Activated CD8-positive, alpha-beta memory T cell treated with anti-CD3 and anti-CD28 coated beads for 24 hours (primary cell): ENCODE results near the gene SEC16A.
"Not testable (repeated sequence)": the region's sequence is repeated elsewhere in the genome, so short reads cannot be mapped to it uniquely, and the experiment has no call there.

ENCODE experiments used
- DNase-seq: peaks from one replicate; pipeline ENCODE4 v3.0.0-alpha.2; 2020

SEC16A gene

DNA sequence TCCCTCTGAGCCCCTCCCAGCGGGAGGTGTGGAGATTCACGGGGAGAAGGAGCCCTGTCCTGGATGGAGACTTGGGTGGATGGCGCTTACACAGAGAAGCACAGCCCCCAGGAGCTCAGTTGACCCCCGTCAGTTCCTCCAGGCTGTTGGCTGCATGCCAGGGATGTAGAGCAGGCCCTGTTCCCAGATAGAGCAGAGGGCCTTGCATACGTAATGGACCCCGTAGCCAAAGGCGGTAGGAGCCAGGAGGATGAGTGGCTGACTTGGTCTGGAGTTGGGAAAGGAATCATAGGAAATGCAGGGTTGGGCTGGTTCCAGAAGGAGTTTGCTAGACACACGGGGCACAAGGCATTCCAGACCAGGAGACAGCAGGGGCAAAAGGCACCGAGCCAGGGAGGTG, 69.9 kb downstream of the SEC16A start:
- no peak for DNase-seq

DNA sequence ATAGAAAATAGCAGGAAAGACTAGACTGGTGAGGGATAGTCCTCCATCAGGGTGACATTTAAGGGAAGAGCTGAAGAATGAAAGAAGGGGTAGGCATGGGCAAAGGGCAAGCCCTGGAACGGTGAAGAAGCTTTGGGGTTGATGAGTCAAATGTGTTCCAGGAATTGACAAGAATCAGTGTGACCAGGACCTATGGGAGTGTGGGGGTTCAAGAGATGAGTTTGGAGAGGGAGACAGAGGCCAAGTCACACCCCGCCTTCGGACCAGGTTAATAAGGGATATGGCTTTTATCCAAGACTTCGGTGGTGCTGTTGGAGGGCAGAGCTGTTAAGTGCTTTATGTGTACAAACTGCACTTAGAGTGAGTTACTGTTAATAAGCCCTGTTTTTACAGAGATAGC, 71.5 kb downstream of the SEC16A start:
- DNase-seq = no peak

DNA sequence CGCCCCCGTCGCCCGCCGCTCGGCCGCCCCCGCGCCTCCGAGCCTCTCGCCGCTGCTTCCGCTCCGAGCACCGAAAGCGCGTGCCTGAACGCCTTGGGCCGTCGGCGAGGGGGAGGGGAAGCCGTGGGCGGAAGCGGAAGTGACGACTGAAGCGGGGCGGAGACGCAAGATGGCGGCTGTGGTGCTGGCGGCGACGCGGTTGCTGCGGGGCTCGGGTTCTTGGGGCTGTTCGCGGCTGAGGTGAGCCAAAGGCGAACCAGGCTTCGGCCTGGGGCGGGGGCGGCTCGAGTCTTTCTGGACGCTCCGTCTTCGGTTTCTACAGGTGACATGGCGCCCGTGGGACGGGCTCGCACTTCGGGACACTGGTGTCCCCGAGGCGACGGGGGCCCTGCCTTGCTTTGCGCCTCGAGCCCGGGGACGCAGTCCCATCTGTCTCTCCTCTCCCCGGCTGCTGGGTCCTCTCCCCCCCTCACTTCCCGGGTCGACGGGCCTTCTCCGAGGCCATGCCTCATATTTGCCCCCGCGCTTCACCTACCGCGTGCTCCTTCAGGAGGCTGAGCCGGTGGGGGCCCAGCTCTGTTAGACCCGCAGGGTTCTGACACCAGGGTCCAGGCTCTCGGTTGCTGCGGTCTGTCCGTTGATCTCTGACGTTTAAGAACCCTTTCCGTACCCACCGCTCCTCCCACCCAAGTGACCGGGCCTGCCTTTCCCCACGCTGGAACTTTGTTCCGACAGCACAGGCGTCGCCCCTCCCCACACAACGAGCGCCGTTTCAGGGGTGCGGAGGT, 72.1 kb downstream of the SEC16A start, which contains the start of the genes ENTR1 and PMPCA:
Gene ENTR1, minus strand, starts transcription at position 115 of the 788 bp plus-strand sequence. CDS start 217 bp downstream, outside the sequence.
Gene PMPCA, plus strand, starts transcription at position 159 of the 788 bp plus-strand sequence. Its CDS starts 11 bp downstream, at position 170.
- DNase-seq = peak; percentile 99

DNA sequence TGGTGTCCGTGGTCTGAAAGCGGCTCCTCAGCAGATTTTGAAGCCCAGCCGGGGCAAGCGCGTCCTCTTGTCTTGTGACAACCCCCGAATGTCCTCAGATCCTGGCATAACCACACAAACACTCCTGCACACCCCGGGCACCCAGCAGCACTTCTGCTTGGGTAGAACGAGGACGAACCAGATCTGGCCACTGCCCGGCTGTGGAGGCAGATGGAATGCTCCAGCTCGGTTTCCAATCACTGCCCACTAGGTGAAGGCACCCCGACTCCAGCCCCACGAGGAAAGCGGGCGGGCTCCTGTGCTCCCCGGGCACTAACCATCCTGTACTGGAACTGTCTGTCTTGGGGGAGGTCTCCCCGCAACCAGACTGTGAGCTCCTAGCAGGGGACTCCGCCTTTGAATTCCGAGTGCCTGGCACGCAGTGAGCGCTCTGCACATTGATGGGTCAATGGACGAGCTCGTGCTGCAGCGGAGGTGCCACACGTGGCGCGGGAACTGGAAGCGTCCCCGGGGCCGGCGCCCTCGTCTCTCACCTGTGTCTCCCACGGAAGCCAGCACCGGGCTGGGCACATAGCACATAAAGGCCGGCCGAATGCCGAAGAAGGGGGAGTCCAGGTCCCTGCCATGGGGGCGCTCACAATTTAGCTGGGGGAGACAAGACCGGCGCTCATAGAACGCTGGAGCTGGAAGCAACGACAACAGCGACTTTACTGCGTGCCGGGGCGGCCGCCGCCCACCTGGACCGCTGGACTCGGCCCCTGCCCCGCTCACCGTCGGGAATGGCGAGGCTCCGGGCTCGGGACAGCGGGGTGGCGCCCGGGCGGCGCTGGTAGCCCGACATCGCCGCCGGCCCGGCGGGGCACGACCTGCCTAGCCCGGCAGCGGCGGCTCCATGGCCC, 73.0 kb downstream of the SEC16A start:
- DNase-seq = peak; percentile 83

DNA sequence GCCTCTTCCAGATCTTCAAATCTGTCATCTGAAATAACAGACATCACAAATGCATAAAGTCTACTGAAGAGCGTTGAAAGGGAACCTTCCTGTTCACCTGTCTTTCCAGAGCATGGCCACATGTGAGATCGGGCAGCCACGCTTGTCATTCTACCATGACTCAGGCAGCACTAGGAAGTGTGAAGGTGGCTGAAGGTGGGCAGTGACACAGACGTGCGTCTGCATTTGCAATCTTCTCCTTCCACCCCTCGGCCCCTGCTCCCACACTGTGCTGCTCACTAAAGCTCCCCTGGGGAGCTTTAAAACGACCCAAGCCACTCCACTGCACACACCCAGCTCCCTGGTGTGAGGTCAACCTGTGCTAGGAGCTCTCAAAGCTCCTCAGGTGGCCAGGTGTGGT, 74.9 kb downstream of the SEC16A start:
- DNase-seq = no peak

DNA sequence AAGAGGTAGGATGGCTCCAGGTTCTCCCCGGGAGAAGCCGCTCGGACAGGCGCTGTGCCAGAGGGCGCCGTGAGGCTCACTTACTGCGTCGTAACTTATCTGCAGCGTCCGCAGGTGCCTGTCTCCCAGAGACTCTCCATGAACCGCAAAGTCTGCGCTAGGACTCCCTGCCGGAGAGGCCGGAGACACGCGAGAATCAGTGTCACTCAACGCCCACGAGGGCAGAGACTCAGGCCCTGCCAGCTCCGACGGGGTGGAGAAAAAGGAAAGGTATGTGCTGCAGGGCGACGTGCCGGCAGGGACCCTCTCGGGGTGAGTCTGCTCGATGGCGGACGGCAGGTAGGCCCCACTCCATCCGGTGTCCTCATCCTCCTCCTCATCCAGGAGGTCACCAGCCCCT, 75.8 kb downstream of the SEC16A start:
- DNase-seq = not testable (repeated sequence)

DNA sequence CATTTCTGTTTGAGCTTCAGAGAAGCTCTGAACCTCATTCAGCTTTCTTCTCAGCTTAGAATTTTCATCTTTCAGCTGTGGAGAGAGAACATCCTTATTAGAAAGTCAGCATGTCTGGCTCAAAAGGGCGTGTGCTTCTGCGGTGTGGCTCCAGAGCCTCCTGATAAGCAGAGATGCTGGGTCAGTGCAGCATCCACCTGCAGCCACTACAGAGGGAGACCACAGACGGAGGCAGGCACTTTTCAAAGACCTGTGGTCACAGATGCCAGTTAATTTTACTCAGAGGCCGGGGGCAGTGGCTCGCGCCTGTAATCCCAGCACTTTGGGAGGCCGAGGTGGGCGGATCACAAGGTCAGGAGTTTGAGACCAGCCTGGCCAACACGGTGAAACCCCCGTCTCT, 76.9 kb downstream of the SEC16A start:
- not testable (repeated sequence) for DNase-seq

DNA sequence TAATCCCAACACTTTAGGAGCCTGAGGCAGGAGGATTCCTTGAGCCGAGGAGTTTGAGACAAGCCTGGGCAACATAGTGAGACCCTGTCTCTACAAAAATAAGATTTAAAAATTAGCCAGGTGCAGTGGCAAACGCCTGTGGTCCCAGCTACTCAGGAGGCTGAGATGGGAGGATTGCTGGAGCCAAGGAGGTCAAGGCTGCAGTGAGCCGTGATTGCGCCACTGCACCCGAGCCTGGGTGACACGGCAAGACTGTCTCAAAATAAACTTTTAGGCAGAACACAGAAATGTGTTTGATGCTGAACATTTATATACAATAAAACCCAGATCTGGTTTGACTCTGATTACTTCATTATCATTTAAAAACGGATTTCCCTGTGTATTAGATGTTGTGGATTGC, 77.4 kb downstream of the SEC16A start:
- DNase-seq = no peak

DNA sequence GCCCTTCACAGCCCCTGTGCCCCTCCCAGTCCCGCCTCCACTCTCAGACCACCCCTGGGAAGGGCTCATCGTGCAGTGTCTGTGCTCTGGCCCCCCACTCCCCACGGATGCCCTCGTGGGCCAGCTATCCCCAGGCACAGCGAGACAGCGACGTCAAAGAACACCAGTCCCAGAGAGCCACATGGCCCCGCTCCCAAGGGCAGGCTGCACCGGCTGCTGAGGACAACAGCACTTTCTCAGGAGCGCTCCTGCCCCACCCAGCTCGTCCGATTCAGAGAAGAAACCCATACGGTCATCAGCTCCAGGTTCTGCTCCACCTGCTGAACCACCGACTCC, 78.1 kb downstream of the SEC16A start:
- peak; percentile 63 for DNase-seq

DNA sequence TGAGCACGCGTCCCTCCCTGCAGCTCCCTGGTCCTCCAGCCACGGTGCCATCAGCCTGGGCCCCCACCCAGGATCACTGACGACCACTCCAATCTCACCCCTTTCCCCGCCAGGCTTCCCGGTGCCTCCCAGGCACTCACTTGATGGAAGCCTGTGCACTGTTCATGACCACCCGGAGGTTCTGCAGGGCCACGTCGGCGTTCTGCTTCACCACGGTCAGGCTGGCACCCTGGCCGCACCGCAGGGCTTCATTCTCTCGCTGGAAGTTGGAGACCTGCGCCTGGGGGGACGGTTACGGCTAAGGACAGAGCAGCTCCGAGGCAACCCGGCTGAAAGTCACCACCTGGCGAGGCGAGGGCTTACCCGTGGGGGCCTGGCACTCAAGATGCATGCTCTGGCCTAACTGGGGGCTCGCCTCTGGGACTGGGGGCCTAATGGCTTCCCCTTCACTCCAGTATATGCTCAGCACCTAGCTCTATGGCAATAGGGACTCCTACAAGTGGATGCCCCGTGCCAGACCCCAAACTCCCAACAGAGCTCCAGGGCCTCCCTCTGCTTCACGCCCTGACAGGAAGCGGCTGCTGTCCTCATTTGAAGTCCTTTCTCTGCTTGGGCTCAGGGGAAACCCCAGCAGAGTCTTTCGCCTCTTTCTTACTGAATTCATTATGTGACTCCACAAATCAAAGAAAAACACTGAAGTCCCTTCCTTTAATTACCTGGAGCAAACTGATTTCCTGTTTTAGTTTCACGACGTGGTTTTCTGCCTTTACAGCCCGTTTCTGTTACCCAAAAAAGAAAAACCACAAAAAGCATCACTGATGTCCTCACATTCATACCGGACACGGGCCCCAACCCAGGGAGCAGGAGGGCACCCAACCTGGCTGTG, 78.7 kb downstream of the SEC16A start:
- peak; percentile 77 for DNase-seq

DNA sequence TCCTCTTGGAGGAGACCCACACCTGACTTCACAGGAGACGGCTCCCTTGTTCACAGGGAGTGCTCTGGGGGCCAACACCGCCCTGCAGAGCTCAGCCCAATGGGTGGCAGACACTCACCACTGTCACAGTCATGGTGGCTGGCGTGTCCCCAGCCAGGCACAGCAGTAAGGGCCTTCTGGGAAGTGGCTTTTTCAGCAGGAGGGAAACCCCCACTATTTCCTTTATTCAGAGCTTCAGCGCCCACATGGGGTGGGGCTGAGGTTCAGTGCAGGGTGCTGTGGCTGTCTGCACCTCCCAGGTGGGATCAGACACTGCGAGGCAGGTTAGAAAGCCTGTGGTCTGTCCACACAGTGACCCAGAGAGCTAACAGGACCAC, 79.3 kb downstream of the SEC16A start:
- peak; percentile 84 for DNase-seq

DNA sequence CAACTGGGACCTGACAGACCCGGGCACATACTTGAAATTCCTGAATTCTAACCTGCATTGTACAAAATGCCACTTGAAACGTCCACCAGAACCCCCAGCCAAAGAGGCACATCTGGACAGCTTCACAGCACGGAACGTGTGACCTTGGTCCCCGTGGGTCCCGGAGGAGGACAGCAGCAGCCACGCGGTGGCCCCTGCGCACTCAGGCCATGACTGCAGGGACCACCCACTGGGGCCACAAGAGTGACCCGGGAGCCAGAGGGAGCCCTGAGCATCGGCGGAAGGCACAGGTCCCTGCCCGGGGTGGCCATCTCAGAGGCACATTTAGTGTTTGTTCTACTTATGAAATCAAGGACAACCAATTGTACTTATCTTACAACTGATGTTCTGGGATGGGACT, 80.8 kb downstream of the SEC16A start:
- no peak for DNase-seq

DNA sequence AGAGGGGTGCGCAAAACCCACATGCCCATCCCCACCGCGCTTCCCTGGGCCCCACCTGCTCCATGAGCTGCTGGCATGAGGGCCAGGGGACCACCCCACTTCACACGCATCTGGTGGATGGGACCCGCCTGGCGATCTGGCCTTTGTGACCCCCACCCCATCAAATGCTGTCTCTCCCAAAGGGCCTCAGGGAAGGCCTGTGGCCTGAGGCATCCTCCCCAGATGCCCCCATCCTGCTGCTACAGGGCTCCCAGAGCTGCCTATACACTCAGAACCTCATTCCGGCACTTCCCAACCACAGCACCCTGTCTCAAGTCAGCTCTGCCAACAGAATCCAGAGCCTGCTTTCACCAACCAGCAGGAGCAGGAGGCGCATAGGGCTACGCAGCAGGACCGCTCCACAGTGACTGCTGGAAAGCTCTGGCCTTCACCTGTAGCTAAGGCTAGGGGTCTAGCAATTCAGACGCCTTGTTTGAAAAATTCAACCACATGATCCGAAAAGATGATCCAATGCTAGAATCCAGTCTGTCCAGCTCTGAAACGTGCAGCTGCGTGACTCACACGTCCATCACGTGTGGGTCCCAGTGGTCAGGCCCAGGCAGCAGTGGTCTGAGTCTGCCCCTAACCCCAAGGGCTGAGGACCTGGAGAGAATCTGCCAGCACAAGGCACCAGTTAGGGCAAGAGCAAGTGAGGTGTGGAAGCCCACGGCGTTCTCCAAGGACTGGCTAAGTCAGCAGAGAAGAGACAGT, 81.5 kb downstream of the SEC16A start:
- no peak for DNase-seq

DNA sequence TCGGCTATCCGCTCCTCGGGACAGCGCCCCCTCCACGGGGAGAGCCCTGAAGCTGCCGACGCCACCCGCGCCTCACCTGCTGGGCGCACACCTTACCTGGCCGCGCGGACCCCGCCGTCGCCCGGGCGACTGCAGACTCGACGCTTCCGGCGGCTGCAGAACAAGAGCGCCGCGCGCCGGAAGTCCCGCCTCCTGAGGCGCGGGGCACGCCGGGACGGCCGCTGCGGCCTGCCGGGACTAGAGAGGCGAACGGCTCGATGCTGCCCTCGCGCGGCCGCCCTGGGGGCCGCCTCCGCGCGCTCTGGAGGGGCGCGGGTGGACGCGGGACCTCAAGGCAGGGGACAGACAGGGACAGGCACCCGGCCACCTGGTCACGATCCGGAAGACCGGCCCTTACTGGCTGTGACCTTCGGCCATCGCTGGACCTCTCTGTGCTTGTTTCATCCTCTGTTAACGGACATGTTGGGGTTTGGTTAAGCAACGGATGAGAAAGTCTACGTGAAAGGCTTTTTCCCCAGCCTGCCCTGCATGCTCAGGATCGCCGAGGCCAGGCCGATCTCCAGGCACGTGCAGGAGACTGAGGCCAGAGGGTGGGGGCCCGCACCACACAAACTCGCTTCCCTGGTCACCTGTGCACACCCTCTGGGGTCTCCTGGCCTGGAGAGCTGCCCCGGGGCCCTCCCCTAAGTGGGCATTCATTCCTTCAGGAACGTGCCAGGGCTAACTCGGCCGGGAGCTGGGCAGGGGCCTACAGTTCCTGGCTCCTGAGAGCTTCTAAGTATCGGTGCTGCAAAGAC, 82.6 kb downstream of the SEC16A start, which contains the start of gene SNAPC4:
Gene SNAPC4, minus strand, starts transcription at position 133 of the 797 bp plus-strand sequence. CDS start 1,742 bp downstream, outside the sequence.
- peak; percentile 95 for DNase-seq

DNA sequence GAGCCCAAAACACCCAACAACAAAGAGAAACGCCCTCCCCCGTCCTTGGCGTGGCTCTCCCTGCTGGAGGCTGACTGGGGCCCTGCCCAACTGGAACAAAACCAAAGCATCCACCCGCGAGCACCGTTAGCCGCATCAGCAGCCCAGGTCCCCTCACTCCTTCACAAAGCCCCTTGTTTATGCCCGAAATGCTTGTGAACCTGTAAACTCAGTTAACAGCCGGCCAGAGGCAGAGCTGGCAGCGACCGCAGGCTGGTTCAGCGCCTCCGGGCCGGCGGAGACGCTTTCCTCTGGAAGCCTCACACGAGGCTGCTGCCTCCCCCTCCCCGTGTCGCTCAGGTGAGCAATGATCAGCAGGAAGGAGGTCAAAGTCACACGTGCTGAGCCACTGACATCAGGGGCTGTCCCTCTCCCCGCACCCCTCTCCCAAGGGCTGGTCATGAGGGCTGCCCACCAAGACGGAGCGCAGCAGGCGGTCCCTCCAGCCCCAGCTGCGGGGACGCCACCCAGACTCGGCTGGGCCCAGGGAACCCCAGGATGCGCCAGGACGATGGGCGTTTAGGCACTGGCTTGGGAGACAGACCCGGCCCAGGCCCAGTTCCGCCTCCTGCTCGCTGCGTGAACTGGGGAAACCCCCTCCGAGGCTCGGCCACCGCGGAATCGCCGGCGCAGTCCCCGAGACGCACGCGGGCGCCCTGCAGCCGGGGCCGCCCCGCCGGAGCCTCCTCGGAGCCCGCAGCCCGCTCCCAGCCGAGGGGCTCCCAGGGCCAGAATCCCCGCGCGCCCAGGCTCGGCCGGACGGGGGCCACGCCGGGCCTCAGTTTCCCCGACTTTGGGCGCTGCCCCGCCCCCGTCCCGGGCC, 83.4 kb downstream of the SEC16A start:
- peak; percentile 77 for DNase-seq

DNA sequence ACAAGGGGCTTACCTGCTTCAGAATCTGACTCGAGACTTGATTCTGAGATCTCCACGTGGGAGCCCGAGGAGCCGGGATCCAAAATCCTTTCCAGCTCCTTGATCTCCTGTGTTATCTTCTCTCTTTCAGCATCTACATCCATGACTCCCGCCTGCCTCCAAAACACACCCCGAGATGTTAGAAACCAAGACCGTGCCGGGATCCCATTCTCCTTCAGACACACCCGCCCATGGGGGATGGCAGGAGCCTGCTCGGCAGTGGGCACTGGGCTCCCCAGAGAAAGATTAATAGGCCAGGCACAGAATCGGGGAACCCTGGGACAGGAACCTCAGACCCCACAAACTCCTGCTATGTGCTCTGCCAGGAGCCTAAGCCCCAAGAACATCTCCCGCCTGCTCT, 84.6 kb downstream of the SEC16A start:
- DNase-seq = no peak

DNA sequence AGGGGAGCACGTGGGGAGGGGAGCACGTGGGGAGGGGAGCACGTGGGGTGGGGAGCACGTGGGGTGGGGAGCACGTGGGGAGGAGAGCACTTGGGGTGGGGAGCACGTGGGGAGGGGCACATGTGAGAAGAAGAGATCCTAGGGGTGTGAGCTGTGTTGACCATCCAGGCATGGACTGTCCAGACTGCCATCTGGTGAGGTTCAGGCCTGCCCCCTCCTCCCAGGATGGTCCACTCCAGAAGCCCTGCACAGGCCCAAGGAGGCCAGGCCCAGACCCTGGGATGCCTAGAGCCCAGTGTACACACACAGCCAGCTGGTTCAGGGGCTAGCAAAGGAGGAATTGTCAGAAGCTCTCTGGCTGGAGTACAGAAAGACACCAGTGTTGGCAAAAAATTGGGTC, 85.2 kb downstream of the SEC16A start:
- no peak for DNase-seq

DNA sequence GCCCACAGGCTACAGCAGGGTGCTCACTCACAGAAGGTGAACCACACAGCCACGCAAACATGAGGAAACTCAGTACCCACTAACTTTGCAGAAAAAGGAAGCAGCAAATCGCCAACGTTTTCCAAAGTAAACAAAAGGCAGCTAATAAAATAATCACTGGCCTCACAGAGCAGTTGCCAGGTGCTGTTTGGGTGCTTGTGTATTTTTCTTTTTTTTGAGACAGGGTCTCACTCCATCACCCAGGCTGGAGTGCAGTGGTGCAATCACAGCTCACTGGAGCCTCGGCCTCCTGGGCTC, 86.7 kb downstream of the SEC16A start:
- no peak for DNase-seq

DNA sequence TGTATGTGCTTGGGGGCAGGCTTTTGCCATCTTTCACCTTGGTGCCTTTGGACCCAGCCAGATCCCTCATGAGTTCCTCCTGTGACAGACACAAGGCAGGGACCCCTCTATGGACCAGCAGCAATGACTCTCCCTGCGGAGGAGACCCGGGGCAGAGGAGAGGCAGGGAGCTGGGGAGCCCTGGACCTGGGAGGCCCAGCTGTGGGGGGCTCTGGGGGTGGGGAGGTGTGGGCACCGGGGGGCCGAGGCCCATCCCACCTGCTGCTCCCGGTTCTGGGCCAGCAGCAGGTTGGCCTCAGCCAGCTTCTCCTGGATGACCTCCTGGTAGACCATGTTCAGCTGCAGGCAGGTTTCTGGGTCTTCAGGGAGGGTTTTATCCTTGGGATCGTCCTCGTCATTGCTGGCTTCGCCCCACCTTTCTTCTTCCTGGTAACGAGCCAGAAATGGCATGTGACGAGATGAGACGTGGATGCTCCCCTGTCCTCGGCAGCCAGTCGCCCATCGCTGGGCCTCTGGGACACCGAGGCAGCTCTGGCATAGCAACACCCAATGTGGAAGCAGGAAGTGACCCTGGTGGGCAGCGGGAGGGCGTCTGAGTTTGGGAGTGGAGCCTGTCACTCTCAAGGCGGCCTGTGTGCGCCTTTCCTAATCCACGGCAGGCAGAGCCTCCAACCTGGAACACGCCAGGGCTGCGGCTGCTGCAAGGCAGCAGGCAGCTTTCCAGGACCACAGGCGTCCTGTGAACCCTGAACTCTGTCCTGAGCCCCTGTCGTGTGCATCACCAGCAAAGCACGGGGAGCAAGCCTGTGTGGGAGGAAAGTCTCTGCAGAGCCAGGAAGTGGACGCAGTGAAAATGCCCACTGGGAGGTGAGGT, 87.3 kb downstream of the SEC16A start:
- no peak for DNase-seq

DNA sequence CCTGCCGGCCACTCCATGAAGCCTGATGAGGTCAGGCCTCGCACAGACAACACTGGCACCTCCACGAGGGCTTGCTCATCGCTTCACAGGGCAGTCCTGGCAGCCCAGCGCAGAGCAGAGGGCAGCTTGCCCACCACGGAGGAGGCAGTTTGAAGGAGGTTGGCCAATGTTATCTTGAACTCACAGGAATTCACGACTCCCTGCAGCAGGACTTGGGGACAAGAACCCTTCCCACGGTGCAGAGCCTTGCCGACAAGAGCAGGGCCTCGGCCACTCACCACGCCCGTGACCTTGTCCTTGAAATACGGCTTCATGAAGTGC, 87.9 kb downstream of the SEC16A start:
- no peak for DNase-seq
